AG09309 (cell line): ENCODE results near the gene SDC1.

Experiments used
- DNase-seq: peaks from one replicate; pipeline ENCODE4 v3.0.0-alpha.2; 2010; ENCODE audit warnings: low read depth
- H3K4me3 ChIP-seq: 2 replicates; pipeline ENCODE4 v1.5.1; 2011; ENCODE audit warnings: mild to moderate bottlenecking, low read depth, low read length, moderate library complexity; ENCODE audit not compliant: control insufficient read depth
- TF ChIP-seq, protein P1 (sequence below): IDR thresholded peaks from 2 replicates; pipeline ENCODE4 v1.5.1; 2011; ENCODE audit warnings: mild to moderate bottlenecking, low read depth, low read length, inconsistent platforms; ENCODE audit not compliant: insufficient read depth, control insufficient read depth; ENCODE audit errors: missing control alignments

SDC1 gene

DNA sequence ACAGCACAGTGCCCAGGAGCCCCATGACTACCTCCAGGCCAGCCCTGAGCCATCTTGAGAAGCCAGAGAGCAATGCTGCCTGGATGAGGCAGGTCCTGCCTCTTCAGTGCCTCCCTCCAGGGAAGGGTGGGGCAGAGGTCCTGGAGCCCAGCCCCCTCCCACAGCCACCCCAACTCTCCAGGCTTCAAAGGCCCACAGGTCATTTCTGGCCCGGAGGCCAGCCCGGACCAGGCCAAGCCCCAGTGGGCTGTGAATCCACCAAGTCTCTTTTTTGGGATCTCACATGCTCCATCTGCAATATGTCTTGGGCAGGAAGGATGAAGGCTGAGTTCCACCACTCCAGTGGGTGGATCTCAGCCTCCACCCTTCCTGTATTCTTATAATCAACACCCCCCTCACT is 36.7 kb downstream of the SDC1 start:
- no peak overlapping the region for H3K4me3 ChIP-seq
- no peak for DNase-seq
- TF ChIP-seq, protein P1, sequence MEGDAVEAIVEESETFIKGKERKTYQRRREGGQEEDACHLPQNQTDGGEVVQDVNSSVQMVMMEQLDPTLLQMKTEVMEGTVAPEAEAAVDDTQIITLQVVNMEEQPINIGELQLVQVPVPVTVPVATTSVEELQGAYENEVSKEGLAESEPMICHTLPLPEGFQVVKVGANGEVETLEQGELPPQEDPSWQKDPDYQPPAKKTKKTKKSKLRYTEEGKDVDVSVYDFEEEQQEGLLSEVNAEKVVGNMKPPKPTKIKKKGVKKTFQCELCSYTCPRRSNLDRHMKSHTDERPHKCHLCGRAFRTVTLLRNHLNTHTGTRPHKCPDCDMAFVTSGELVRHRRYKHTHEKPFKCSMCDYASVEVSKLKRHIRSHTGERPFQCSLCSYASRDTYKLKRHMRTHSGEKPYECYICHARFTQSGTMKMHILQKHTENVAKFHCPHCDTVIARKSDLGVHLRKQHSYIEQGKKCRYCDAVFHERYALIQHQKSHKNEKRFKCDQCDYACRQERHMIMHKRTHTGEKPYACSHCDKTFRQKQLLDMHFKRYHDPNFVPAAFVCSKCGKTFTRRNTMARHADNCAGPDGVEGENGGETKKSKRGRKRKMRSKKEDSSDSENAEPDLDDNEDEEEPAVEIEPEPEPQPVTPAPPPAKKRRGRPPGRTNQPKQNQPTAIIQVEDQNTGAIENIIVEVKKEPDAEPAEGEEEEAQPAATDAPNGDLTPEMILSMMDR = no peak

DNA sequence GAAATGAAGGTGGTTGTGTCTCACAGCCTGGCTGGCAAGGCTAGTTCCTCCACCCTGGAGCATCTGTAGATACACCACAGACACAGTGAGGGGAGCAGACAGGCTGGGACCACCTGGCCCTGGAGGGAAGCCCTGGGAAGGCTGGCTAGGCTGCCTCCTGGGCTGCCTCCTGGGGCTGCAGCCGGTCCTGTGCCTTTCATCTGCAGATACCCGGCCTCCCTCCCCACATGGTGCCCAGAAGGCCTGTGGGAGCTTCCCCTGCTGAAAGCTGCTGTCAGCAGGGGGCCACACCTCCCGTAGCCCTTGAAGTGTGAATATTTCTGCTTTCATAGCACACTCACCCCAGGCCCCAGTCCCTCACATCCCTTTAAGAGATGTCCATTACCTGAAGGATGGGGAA is 37.6 kb downstream of the SDC1 start:
- H3K4me3 ChIP-seq = no peak overlapping the region
- DNase-seq = no peak
- TF ChIP-seq, protein P1 = no peak

DNA sequence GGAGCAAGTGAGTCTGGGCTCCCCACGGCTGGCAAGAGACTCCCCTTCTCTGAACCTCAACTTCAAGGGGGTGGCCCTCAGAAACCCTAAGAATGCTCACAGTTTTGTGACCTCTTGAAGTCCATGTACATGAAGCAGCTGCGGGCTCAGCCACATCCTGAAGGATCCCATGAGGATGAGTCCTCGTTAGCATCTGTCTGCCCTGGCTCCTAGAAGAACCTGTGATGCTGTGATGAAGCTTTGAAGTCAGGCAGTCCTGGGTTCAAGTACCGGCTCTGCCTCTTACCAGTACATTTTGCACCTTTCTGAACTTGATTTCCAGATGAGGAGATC is 38.1 kb downstream of the SDC1 start:
- TF ChIP-seq, protein P1 = no peak
- no peak overlapping the region for H3K4me3 ChIP-seq
- no peak for DNase-seq

DNA sequence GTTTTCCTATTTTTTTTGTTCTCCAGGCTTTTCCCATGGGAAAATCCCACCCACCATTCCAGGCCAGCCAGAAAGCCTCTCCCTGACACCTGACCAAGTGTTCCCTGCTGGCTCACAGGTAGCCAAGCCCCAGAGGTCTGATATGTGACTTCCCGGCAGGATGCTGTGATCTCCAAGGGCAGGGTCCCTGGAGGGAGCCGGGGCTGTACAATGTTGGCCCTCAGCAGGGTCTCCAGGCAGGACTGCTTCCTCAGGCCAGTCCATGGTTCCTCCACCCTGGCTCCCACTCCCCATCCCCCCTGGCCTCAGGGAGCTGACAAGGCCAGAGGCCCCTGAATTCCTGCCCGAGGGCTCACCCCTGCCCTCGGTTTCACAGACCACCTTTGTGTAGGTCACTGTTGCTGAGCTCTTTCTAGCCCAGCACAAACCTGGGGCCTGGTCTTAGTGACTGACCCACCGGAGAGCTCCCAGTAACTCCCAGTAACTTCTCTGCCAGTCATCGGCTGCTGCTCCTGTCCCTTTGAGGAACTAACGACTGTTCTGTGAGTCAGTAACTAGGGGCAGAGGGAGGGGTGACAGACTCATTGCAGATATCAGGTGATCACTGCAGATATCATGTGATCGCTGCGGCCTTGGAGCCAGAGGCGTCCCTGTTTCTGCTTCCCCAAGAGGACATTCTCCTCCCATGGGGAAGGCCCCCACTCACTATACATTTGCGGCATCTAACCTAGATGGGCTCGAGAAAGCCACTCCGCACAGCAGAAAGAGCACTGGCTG is 38.7 kb downstream of the SDC1 start:
- no peak overlapping the region for H3K4me3 ChIP-seq
- TF ChIP-seq, protein P1 = no peak
- DNase-seq = no peak

DNA sequence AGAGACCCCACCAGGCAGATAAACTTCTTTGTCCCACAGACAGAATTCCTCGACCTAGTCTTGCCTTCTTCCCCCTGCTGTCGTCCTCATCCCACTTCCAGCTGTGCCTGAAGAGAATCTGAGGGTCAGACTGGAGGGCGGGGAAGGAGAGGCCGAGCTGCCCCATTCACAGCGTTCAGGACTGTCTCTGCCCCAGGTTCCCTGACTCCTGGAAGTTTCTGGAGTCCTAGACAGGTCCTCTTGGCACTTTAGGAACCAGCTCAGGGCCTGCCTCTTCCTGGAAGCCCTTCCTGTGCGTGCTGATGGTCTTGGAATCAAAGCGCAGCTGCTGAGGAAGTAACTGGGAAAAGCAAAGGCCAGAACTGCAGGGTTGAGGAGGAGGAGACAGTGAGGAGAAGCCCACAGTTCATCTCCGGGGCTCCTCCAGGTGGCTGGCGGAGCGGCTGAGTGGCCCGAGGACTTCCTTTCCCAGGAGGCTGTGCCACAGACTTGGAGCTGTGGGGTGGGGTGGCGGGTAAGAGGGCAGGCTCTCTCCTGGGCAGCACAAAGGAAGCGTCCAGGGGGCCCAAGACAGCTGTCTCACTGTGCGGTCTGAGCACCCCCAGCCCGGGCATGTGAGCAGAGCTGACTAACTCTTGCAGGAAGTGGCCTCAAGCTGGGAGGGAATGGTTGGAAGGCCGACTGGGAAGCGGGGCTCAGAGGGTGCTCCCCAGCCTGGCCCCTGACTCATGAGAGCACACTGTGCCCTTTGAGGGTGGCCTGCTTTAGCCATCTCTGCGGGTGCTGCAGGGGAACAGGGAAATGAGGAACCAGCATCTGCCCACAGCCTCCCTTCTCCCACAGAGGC is 39.5 kb downstream of the SDC1 start:
- no peak overlapping the region for H3K4me3 ChIP-seq
- TF ChIP-seq, protein P1 = no peak
- DNase-seq = no peak

DNA sequence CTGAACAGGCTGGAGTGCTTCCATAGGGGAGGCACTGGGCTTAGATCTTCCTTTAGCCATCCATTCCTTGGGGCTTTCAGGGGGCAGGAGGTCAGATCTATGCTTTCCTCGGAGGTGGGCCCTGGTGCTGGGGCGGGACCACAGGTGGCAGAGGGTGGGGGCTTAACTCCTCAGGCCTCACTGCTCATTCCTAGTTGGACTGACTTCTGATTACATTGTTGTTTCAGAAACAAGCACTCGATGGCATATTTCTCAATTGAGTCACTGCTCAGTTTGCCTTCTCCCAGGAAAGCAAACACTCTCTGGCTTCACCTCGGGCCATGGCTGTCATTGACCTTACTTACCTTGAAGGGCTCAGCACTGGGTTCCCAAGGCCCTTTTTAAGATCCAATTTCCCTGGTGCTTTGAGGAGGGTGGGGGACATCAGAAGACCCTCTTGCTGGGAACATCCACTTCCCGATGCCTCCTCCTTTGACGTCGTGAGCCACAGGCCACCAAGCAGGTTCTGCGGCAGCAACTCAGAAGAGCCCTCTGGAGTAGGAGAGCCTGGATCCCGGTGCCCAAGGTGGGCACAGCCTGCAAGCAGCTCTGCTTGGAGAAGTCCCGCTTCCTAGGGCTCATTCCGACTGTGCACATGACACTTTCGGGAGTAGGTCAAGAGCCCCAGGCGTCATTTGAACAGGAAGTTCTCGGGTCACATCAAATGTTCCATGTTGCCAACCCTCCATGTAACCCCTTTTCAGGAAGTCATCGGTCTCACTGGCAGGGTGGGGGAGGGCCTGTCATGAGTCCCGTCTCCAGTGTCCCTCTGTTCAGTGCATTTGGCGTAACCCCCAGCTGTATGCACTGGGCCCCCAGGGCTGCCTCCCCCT is 40.6 kb downstream of the SDC1 start:
- no peak for DNase-seq
- no peak overlapping the region for H3K4me3 ChIP-seq
- TF ChIP-seq, protein P1 = no peak
